Measurements from ENCODE around the gene VWA1.

The VWA1 gene

GRCh38 chr1:1418464-1419362 lies 16.8 kb upstream of the VWA1 start:
- H3K4me3 ChIP-seq (ENCODE audit: low read length), result no peak overlapping the region
- TF ChIP-seq CTCF (conservative IDR thresholded peaks at IDR 0.05; ENCODE audit: low read depth, low read length), result no peak
- DNase-seq (ENCODE audit: low read depth), result no peak

GRCh38 chr1:1419363-1419812 lies 16.1 kb upstream of the VWA1 start:
- no peak for TF ChIP-seq CTCF (conservative IDR thresholded peaks at IDR 0.05; ENCODE audit: low read depth, low read length)
- no peak overlapping the region for H3K4me3 ChIP-seq (ENCODE audit: low read length)
- no peak for DNase-seq (ENCODE audit: low read depth)

GRCh38 chr1:1419813-1420653 lies 15.5 kb upstream of the VWA1 start:
- H3K4me3 ChIP-seq (ENCODE audit: low read length), result no peak overlapping the region
- TF ChIP-seq CTCF (conservative IDR thresholded peaks at IDR 0.05; ENCODE audit: low read depth, low read length), result no peak
- DNase-seq (ENCODE audit: low read depth), result no peak

- no peak for DNase-seq (ENCODE audit: low read depth)
- no peak for TF ChIP-seq CTCF (conservative IDR thresholded peaks at IDR 0.05; ENCODE audit: low read depth, low read length)
- no peak overlapping the region for H3K4me3 ChIP-seq (ENCODE audit: low read length)
Measured at GRCh38 chr1:1420654-1421141, 14.8 kb upstream of the VWA1 start.

GRCh38 chr1:1421147-1421906 lies 14.2 kb upstream of the VWA1 start, which contains the start of gene ANKRD65:
ANKRD65 (minus strand) TSS chr1:1421276; CDS start chr1:1421005, 271 bp downstream.
- no peak for DNase-seq (ENCODE audit: low read depth)
- H3K4me3 ChIP-seq (ENCODE audit: low read length), result no peak within 1 kb of the TSS
- no peak for TF ChIP-seq CTCF (conservative IDR thresholded peaks at IDR 0.05; ENCODE audit: low read depth, low read length)

- no peak for DNase-seq (ENCODE audit: low read depth)
- H3K4me3 ChIP-seq (ENCODE audit: low read length), result no peak overlapping the region
- no peak for TF ChIP-seq CTCF (conservative IDR thresholded peaks at IDR 0.05; ENCODE audit: low read depth, low read length)
Measured at GRCh38 chr1:1421907-1422464, 13.5 kb upstream of the VWA1 start.
